KMS-11 (cell line): ENCODE data around the gene COPS2.

Experiments
- H2AFZ ChIP-seq: fragments of 200-600 bp; sonication (generic); 2 replicates; pipeline ENCODE4 v1.6.1; 2016; ENCODE audit warnings: antibody characterized with exemption, mixed run types, low read depth
- H3K27ac ChIP-seq: fragments of 200-600 bp; sonication (generic); 2 replicates; pipeline ENCODE4 v1.6.1; 2016; ENCODE audit warnings: mild to moderate bottlenecking, mixed run types
- H3K27me3 ChIP-seq: fragments of 200-600 bp; sonication (generic); 2 replicates; pipeline ENCODE4 v1.6.1; 2017; ENCODE audit warnings: mild to moderate bottlenecking, low read depth, mixed run types, moderate library complexity; ENCODE audit not compliant: insufficient read depth
- H3K36me3 ChIP-seq: fragments of 200-600 bp; sonication (generic); 2 replicates; pipeline ENCODE4 v1.6.1; 2017; ENCODE audit warnings: mild to moderate bottlenecking, mixed run types; ENCODE audit not compliant: insufficient read depth
- H3K4me1 ChIP-seq: fragments of 200-600 bp; sonication (generic); 2 replicates; pipeline ENCODE4 v1.6.1; 2016; ENCODE audit warnings: mild to moderate bottlenecking, low read depth, mixed run types; ENCODE audit not compliant: poor library complexity, severe bottlenecking
- H3K4me2 ChIP-seq: fragments of 200-600 bp; sonication (generic); 2 replicates; pipeline ENCODE4 v1.7.0; 2016; ENCODE audit warnings: mild to moderate bottlenecking, mixed run types
- H3K4me3 ChIP-seq: fragments of 200-600 bp; sonication (generic); IDR thresholded peaks from 2 replicates; pipeline ENCODE4 v1.6.1; 2017; ENCODE audit warnings: low read depth, low read length, mixed read lengths; ENCODE audit not compliant: insufficient read depth
- H3K79me2 ChIP-seq: fragments of 200-600 bp; sonication (generic); 2 replicates; pipeline ENCODE4 v1.6.1; 2016; ENCODE audit warnings: low read depth, mixed run types; ENCODE audit not compliant: insufficient read depth
- H3K9ac ChIP-seq: fragments of 200-600 bp; sonication (generic); 2 replicates; pipeline ENCODE4 v1.6.1; 2016; ENCODE audit warnings: mild to moderate bottlenecking, mixed run types
- H4K20me1 ChIP-seq: fragments of 200-600 bp; sonication (generic); 2 replicates; pipeline ENCODE4 v1.6.1; 2016; ENCODE audit warnings: mild to moderate bottlenecking, mixed run types; ENCODE audit not compliant: insufficient read depth
- TF ChIP-seq, protein P1 (sequence below): fragments of 200-600 bp; sonication (generic); conservative IDR thresholded peaks from 2 replicates; pipeline ENCODE4 v1.6.1; 2017; ENCODE audit warnings: low read depth, mild to moderate bottlenecking, antibody characterized with exemption, low read length, moderate library complexity, mixed read lengths

The COPS2 gene

DNA sequence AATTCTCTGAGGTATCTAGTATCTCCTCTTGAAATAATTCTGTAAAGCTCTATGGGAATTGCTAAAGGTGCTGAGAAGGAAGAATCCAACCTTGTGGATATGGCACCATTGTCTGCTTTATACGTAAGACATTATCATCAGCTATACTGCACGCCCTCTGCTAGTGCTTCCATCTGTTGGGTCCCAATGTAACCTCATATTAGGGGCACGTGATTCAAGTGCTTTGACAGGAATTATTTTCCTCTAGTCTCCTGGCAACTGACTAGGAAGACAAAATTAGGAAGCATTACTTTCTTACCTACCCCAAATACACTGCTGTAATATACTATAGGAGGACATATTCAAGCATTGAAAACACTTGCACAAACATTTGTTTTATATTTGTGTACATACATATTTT, 24.0 kb downstream of the COPS2 start:
- Histone ChIP-seq H3K9ac (no peak overlapping the region), H3K27ac (no peak overlapping the region), H4K20me1 (no peaks in the 10 kb centered on the region), H2AFZ (no peak overlapping the region), H3K4me3 (no peak overlapping the region), H3K4me1 (peaks cover 16% of the 10 kb centered on the region), H3K27me3 (no peaks in the 10 kb centered on the region), H3K4me2 (no peak overlapping the region), H3K36me3 (no peaks in the 10 kb centered on the region; the same call in 1 of the 2 replicates), H3K79me2 (no peaks in the 10 kb centered on the region; the same call in 1 of the 2 replicates)
- TF ChIP-seq, protein P1, sequence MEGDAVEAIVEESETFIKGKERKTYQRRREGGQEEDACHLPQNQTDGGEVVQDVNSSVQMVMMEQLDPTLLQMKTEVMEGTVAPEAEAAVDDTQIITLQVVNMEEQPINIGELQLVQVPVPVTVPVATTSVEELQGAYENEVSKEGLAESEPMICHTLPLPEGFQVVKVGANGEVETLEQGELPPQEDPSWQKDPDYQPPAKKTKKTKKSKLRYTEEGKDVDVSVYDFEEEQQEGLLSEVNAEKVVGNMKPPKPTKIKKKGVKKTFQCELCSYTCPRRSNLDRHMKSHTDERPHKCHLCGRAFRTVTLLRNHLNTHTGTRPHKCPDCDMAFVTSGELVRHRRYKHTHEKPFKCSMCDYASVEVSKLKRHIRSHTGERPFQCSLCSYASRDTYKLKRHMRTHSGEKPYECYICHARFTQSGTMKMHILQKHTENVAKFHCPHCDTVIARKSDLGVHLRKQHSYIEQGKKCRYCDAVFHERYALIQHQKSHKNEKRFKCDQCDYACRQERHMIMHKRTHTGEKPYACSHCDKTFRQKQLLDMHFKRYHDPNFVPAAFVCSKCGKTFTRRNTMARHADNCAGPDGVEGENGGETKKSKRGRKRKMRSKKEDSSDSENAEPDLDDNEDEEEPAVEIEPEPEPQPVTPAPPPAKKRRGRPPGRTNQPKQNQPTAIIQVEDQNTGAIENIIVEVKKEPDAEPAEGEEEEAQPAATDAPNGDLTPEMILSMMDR = no peak

DNA sequence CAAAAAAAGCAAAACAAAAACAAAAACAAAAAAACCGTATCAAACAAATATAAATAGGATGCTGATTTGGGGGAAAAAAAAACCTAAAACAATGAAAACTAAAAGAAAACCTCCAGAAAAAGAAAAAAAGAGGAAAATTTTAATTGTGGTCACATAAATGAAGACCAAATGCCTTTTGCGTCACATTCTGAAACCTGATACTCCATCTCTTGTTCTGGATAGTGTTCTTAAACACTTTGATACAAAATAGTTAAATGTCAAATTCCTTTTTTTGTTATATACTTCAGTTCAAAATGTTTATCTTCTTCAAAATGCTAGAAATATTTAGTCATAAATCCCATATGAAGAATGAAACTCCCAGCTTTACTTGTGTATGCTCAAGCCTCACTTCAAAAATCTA, 31.0 kb downstream of the COPS2 start:
- H3K4me2 ChIP-seq = no peak overlapping the region
- no peaks in the 10 kb centered on the region for H4K20me1 ChIP-seq
- TF ChIP-seq, protein P1 = no peak
- no peaks in the 10 kb centered on the region for H3K4me1 ChIP-seq
- H3K4me3 ChIP-seq = no peak overlapping the region
- no peaks in the 10 kb centered on the region for H3K27me3 ChIP-seq
- H3K79me2 ChIP-seq = no peaks in the 10 kb centered on the region
- no peak overlapping the region for H2AFZ ChIP-seq
- H3K36me3 ChIP-seq = no peaks in the 10 kb centered on the region
- no peak overlapping the region for H3K9ac ChIP-seq
- H3K27ac ChIP-seq = no peak overlapping the region

DNA sequence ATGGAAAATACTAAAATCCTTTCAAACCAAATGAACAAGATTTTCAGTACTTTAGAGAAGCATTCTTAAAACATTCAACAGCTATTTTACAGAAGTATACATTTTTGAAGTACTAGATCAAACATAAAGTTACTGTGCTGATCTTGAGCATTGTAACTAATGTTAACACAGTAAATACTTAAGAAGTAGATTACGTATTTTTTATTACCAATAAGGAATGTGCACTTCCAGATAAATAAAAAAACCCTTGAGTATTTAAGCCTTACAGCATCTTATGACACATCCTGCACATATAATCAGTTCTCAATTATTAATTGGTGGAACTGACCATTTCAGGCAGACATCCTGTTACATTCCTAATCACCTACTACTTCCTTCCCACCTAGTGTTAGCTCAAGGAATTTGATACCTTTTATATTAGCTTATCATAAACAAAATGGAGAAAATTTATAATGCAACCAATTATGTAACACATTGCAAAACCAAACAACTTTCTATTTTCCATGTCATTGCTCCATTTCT, 32.8 kb downstream of the COPS2 start:
- Histone ChIP-seq H2AFZ (no peak overlapping the region), H4K20me1 (no peaks in the 10 kb centered on the region)
- TF ChIP-seq, protein P1 = no peak

DNA sequence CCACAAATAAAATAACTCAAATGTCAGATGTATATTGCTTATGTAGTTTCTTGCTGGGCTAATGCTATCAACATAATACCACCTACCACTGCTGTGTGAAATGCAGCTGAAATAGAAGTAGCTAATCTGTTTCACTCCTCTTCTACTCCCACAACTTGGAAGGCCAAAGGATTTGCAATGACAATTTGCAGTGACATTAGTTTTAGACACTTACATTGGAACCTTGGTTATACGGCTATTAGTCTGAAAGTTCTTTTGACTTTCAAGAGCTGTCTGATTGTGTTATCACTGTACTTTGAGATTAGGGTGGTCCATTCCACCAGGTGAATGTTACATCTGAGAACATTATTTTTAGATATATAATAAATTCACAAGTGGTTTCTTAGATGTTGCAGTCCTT, 33.5 kb downstream of the COPS2 start:
- TF ChIP-seq, protein P1 = no peak
- Histone ChIP-seq H3K9ac (no peak overlapping the region), H3K79me2 (no peaks in the 10 kb centered on the region), H2AFZ (no peak overlapping the region), H4K20me1 (no peaks in the 10 kb centered on the region), H3K36me3 (no peaks in the 10 kb centered on the region), H3K4me3 (no peak overlapping the region), H3K27me3 (no peaks in the 10 kb centered on the region), H3K4me1 (no peaks in the 10 kb centered on the region), H3K27ac (no peak overlapping the region), H3K4me2 (no peak overlapping the region)

More for the DNA sequence above, 32.8 kb downstream of the COPS2 start:
- Histone ChIP-seq H3K4me1 (no peaks in the 10 kb centered on the region), H3K4me3 (no peak overlapping the region), H3K9ac (no peak overlapping the region), H3K36me3 (no peaks in the 10 kb centered on the region), H3K79me2 (no peaks in the 10 kb centered on the region), H3K27ac (no peak overlapping the region), H3K4me2 (no peak overlapping the region), H3K27me3 (no peaks in the 10 kb centered on the region)
